Measurements from ENCODE around the gene CD209.

- TF ChIP-seq CTCF (conservative IDR thresholded peaks at IDR 0.05; ENCODE audit: low read length) = no peak
- no peak for TF ChIP-seq EZH2phosphoT487 (IDR thresholded peaks at IDR 0.05; ENCODE audit: borderline replicate concordance, low read depth, low read length)
Observed at GRCh38 chr19:7757358-7757757, 10.0 kb upstream of the CD209 start.
